Activated CD4-positive, alpha-beta T cell treated with anti-CD3 and anti-CD28 coated beads for 24 hours (primary cell): ENCODE measurements around the gene DOK6.
"Not testable (repeated sequence)": the region's sequence is repeated elsewhere in the genome, so short reads cannot be mapped to it uniquely, and the experiment has no call there.

ENCODE experiments used
- DNase-seq, 2 donors: peaks; one replicate each; pipeline ENCODE4 v3.0.0-alpha.2; 2020; ENCODE audit warnings: low read depth in 2 of 2

Gene DOK6

DNA sequence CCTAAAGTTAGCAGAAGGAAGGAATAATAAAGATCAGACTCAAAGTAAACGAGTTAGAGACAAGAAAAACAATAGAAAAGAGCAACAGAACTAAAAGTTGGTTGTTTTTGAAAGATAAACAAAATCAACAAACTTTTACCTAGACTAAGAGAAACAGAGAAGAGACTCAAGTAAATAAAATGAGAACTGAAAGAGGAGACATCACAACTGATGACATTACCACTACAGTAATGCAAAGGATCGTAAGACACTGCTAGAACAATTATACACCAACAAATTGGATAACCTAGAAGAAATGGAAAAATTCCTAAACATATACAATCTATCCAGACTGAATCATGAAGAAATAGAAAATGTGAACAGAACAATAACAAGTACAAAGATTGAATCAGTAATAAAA lies 407.7 kb downstream of the DOK6 start:
- no peak for DNase-seq

DNA sequence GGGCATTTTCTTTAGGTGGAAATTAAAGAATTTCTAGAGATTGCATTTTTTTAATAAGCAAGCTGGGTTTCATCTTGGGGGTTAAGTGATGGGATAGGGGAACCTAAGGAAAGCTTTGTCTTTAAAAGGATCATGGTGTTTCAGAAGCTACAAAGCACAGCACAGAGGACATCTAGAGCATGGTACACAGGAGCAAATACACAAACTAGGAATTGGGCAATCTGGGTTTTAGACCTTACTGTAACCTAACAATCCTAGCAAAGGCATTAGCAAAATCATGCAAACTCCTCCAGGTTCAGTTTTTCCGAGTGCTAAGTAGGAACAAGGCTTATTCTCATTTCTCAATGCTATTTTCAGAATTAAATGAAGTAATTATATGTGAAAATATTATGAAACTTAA lies 412.9 kb downstream of the DOK6 start:
- DNase-seq, result no peak

DNA sequence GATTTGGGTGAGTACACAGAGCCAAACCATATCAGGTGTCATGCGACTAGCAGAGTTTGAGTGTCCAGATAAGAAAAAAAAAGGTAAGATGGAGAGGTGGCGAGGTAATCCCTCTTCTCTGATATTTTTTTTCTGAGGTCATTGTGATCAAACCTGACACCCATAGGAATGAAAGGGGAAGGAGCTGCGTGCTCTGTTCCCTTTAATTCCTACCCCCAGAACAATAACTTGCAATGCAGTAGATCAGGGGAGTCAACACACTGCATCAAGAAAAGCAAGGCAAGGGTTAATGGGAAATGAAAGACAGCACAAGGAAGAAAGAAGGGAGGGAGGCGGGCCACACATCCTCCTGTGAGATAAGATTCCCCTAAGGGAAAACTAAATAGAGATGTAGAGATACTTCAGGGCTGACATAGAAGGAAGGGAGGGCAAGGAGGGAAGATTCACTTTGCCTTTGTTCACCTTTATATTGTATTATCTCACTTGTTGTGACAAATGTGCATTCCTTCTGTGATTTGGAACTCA lies 414.2 kb downstream of the DOK6 start:
- DNase-seq, result no peak

DNA sequence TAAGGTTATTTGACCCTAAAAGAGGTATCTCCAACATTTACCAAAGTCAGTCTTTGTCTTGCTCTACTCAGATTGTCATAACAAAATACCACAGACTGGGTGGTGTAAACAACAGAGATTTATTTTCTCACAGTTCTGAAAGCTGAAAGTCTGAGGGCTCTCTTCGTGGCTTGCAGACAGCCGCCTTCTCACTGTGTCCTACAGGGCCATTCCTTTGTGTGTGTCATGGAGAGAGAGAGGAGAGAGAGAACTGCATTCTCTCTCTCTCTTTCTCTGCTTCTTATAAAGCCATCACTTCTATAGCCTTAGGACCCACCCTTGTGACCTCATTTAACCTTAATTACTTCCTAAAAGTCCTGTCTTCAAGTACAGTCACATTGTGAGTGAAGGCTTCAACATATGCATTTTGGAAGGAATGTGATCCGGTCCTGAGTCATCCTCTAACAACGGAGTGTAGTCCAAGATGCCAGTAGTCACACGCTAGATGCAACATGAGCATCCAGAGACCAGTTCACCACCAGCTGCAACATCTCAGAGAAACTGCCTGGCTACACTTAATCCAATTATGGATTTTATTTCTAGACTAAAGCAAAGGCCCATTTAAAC lies 416.8 kb downstream of the DOK6 start:
- no peak for DNase-seq

DNA sequence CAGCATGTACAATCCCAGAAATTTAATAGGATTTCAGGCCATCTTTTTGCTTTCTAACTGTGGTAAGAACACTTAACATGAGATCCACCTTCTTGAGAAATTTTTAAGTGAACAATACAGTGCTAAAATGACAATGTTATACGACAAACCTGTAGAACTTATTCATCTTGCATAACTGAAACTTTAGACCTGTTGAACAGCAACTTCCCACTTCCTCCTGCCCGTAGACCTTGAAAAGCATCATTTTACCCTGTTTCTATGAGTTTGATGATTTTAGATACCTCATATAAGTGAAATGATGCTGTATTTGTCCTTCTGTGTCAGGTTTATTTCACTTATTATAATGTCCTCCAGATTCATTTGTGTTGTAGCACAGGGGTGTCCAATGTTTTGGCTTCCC lies 418.8 kb downstream of the DOK6 start:
- DNase-seq, result no peak

DNA sequence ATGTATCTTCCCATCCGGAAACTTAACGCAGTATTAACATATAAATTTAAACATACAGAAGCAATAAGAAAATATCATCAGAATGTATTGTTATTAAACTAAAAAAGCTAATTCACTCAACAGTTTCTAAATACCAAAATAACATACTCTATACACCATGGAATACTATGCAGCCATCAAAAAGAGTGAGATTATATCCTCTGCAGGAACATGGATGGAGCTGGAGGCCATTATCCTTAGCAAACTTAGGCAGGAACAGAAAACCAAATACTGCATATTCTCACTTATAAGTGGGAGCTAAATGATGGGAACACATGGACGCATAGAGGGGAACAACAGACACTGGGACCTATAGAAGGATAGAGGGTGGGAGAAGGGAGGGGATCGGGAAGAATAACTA lies 419.9 kb downstream of the DOK6 start:
- DNase-seq, result no peak

DNA sequence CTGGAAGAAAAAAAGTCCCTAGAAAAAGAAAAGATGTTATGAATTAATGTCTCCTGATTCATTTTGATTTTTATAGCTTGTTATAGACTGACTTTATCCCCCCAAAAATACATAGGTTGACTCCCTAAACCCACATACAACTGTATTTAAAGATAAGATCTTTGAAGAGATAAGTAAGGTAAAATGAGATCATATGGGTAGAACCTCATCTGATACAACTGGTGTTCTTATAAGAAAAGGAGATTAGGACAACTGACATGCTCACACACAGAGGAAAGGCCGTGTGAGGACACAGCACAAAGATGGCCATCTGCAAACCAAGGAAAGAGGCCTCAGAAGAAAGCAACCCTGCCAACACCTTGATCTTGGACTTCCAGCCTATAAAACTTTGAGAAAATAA lies 429.5 kb downstream of the DOK6 start:
- no peak for DNase-seq

DNA sequence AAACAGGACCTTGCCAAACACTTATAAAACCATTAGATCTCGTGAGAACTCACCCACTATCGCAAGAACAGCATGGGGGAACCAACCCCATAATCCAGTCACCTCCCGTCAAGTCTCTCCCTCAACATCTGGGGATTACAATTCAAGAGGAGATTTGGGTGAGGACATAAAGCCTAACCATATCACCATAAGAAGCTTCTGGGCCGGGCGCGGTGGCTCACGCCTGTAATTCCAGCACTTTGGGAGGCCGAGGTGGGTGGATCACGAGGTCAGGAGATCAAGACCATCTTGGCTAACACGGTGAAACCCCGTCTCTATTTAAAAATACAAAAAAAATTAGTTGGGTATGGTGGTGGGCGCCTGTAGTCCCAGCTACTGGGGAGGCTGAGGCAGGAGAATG lies 434.3 kb downstream of the DOK6 start:
- not testable (repeated sequence) for DNase-seq

DNA sequence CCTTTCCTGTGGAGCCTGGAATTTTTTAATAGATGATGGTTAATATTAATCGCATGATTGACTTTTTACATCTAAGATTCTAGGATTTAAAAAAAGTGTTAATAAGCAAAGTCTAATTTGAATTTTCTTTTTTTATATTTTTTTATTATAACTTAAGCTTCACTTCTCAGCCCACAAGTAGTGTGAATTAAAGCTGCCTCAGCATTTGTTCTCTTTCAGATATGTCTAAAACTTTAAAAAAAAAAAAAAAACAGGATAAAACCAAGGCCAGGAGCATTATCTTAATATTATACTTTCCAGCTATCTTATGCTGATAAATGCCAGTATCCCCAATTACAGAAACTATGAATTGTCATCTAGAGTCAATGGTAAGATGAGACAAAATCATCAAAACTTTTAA lies 437.3 kb downstream of the DOK6 start:
- no peak for DNase-seq

DNA sequence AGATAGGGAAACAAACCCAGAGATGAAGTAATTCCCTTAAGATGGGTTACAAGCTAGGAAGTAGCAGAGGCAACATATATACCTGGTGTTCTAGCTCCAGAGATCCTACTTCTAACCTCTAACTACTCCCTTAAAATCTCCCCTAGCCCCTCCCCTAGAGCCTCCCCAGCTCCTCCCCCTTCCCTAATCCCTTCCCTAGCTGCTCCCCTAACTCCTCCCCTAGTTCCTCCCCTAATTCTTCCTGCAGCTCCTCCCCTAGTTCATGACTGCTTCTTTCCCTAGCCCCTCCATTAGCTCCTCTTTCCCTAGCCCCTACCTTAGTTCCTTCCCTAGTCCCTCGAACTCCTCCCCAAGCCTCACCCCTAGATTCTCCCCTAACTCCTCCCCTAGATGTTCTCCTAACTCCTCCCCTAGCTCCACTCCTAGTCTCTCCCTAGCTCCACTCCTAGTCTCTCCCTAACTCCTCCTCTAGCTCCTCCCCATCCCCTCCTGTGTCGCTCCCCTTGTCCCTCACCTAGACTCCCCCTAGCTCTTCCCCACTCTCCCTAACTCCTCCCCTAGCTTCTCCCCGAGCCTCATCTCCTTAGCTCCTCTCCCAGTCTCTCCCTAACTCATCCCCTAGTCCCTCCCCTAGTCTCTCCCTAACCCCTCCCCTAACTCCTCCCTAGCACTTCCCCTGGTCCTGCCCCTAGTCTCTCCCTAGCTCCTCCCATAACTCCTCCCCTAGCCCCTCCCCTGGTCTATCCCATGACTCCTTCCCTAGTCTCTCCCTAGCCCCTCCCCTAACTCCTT lies 438.1 kb downstream of the DOK6 start:
- peak in 1 of 2 donors; percentile 0 for DNase-seq

DNA sequence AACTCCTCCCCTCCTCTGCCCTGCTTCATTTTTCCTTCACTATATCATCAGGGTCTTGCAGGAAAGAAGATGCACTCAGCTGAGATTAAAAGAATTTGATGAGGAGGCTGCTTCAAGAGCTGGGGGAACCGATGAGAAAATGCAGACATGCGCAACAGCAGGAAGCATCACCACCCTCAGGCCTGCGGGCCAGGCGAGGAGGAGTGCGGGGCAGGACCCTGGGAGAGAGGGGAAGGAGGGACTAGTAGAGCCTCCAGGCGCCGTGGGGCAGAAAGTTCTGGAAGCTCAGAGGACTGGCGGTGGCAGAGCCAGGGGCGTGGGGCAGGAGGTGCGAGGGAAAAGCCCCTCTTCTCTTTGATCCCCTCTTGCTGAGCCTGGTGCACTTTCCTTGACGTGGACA lies 438.8 kb downstream of the DOK6 start:
- DNase-seq, result no peak

DNA sequence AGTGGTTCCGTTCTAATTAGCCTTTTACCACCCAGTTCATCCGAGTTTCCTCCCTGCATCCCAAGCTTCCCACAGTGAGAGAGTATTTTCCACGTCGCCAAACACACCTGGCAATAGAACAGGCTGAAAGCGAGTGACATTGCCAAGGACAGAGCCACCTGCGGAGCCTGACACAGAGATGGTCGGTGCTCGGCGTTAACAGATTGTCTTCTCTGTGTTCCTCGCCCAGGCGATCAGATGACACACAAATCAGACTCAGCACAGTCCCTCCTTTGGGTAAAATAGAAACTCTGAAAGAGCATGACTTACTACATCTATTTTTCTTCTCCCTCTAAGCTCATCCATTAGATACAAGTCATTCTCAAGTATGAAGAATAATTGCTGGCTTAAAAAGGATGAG lies 439.3 kb downstream of the DOK6 start:
- no peak for DNase-seq

DNA sequence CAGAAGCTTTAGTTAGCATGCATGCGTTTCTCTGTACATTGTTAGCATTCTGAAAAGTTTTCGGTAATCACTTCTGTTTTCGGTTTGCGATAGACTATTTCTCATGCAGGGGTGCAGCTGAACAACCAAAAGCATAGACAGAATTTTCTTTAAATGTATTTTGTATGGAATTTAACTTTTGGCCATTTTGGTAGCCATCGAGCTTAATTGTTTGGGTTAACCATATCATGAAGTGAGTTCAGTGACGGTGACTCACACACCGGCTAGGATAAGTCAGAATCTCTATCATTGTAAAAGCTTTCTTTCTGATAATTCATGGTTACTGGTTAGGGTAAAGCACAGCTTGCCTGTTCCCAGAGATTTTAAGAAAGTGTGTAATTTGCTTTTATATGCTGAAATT lies 439.8 kb downstream of the DOK6 start:
- DNase-seq, result no peak

DNA sequence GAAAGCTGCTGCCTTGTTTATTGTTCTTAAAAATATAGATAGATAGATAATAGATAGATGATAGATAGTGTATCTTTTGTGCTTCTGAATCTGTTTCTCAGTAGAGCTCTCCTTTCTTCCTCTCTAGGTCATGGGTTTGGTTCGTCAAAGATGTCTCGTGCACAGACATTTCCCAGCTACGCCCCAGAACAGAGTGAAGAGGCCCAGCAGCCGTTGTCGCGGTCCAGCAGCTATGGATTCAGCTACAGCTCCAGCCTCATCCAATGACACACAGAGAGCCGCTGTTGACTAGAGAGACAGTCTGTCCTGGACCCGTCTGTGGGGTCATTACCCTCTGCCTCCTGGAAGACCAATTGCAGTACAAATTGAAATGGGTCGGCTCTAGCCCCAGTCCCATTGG lies 440.4 kb downstream of the DOK6 start:
- DNase-seq, result no peak

DNA sequence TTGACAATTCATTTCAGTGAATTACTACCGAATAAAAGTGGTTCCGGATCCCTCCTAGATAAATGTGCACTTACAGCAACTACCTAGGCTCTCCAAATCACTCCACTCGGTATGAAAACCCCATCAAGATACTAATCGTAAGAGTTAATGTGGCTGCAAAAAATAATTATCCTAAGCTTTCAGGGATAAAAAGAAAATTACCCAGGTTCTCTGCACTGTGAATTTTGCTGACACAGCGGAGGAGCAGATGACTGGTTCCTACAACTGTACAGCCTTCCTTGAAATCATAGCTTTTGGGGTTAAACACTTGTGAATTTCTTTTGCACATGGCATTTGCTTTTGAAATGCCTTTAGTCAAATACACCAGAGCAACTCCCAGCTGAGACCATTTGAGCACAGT lies 442.3 kb downstream of the DOK6 start:
- no peak for DNase-seq

DNA sequence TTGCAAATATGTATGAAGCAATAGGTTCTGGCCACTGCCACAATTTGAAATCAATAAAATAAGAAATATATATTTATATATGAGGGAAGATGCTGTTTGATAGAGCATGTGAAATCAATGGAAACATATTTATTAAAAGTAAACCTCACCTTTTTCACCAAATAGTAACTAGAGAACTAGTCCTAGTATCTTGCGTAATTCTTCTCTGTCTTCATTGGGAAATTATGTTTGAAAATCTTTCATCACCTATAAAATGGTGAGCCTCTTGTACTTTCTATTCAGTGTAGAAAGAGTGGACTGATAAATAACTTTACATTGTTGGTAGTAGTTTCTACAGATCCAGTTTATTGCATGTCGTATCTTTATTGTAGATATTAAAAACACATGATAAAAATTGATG lies 444.0 kb downstream of the DOK6 start:
- DNase-seq, result no peak

DNA sequence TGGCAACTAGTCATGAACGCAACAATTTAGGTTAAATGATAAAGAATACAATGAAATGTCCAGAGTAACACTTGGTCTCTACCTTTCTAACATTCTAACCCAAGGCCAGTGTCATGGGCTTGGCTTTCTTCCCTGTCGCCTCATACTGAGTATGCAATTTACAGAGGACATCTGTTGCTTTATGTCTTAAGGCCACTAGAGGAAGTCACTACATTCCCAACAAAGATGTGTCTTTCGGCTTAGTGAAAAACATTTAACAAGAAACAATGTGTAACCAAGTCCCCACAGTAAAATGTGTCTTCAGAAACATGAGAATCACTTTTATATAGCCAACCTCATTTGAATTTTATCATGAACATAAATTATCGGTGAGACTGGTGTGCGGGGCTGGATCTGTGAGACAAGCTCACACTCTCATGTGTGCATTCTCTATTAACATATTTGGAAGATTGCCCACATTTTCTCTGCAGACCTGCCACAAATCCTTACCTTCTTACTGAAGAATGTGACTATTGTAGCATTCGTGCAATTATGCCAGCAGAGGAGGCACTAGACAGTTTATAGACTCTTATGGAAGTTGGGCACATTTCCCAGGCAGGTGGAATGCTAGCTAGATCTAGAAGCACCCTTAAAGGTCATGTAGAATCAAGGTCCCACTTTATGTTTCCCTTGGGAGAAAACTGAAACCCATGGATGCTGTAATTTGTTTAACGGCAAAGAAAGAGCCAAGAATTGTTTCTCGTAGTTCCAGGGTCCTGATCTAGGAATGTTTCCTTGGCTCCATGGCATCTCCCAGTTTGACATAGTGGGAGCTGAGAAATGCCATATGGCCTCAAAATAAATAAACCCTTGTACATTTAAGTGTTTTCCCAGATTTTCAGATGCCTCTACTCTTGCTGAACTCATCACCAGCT lies 445.2 kb downstream of the DOK6 start:
- DNase-seq, result no peak

DNA sequence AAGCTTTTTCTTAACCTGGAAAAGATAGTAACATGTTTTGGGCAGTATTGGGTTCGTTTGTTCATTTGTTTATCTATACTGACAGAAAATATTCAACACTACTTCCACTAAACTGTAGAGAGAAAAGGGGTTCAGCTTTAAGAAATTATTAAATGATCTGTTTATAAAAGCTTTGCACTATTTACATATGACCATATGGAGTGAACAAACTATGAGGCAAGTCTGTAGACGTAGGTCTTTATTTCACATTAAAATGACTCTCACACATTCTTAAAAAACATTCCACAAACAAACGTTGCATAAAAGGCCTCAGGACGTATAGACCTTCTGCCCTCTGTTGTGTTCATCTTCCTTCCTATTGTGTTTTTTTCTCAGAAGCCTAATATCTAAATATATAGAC lies 452.4 kb downstream of the DOK6 start:
- DNase-seq, result no peak

DNA sequence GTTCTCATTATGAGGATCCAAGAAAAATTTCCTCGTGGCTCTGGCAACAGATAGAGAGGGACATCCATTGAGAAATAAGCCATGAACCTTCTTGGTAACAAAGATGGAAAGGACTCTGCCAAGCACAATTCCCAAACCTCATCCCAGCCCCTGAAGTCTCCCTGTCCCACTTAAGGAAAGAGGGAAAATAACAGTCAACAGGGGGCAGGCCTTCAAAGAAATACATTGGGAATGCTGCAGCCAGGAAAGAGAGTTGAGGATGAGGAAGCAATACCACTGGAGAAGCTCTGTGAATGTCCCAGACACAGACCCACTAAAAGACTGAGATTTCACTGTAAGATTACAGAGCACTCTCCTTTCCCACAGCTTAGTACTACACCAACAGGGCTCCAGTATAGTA lies 453.8 kb downstream of the DOK6 start:
- DNase-seq, result no peak

DNA sequence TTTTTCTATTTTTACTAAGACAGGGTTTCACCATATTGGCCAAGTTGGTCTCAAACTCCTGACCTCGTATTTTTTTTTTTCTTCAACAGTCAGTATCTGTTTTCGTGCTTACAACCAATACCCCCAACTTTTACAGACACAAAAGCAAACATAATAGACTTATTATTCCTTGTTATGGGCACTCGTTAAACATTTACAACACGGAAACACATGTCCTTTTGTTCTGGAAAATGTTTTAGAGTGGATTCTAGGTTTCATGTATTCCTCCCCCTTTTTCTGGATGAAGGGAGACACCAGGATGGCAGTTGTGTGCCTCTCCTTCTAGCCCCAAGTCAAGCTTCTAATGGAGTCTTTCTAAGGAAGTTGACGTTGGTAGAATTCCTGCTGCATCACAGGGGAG lies 458.2 kb downstream of the DOK6 start:
- DNase-seq, result no peak

DNA sequence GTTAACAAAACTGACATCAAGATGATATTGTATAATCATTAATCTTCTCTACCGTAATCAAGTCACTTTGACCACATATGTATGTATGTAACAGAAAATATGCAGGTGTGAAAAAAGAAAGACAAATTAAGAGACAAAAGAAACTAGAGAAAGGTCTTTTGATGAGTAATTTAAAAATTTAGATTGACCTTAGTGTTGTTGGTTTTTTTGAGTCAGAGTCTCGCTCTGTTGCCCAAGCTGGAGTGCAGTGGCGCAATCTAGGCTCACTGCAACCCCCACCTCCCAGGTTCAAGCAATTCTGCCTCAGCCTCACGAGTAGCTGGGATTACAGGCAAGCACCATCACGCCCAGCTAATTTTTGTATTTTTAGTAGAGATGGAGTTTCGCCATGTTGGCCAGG lies 464.1 kb downstream of the DOK6 start:
- DNase-seq, result not testable (repeated sequence)

DNA sequence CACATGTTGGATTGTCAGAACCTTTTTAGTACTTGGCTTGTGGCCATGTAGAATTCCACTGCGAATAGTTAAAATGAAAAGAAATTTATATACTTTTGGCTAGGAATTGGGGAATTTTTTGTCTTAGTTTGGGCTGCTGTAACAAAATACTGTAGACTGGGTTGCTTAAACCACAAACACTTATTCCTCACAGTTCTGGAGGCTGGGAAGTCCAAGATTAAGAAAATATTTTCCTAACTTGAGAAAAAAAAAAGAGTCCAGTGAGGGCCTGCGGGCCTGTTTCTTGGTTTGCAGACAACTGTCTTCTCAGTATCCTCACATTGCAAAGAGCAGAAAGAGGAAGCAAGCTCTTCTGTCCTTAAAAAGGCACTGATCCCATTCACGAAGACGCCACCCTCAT lies 465.1 kb downstream of the DOK6 start:
- no peak for DNase-seq

DNA sequence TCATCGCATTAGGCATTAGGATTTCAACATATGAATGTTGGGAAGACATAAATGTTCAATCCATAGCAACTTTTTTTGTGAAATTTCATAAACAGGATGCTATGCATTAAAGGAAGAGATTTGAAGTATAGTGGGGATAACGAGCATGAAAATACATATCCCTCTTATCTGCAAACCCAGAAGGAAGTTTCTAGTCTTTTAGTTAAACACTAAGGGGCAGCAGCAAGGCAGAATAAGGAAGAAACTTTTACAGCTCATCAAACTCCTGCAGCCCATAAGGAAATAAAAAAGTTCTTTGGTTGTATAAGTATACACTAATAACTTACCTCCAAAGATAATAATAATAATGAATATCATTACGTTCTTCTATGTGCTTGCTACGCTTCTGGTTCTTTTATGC lies 465.5 kb downstream of the DOK6 start:
- DNase-seq, result no peak
